GM12878 (cell line): ENCODE results near the gene AGT. TPM values are rescaled to one million over a fixed set of nuclear protein-coding genes. Genes with fewer than 3 reads are reported as not detected.

Source experiments
- ATAC-seq: fragments of 200-7000 bp; cut with Tn5 transposase; 3 replicates; pipeline ENCODE4 v1.9.1; 2020; ENCODE audit warnings: mild to moderate bottlenecking, moderate library complexity
- BruUV-seq: library from RNA; stranded (reverse); fragments of 400-500 nt; replicated peaks from 2 replicates; lab custom pipeline; 2021; lab: Mats Ljungman, UMichigan
- CTCF ChIA-PET: fragments of 300-600 bp; sonication (Branson Sonifier 250); formaldehyde crosslinking; extraction: SDS; loops from one replicate; lab custom pipeline; 2021; ENCODE audit warnings: inconsistent platforms; lab: Yijun Ruan, JAX
- POLR2A ChIA-PET: fragments of 350-600 bp; formaldehyde crosslinking; extraction: SDS; loops from one replicate; lab custom pipeline; 2021; ENCODE audit warnings: inconsistent platforms; lab: Charles Lee
- RAD21 ChIA-PET: fragments of 300-600 bp; sonication (Branson Sonifier 250); formaldehyde crosslinking; loops from one replicate; lab custom pipeline; 2023; ENCODE audit warnings: antibody characterized with exemption; ENCODE audit not compliant: unreplicated experiment; lab: Charles Lee
- SMC1A ChIA-PET: fragments of 300-600 bp; sonication (Branson Sonifier 250); formaldehyde crosslinking; loops from one replicate; lab custom pipeline; 2023; ENCODE audit not compliant: unreplicated experiment, uncharacterized antibody; lab: Charles Lee
- DNase-seq: peaks from one replicate; pipeline ENCODE4 v3.0.0-alpha.2; 2011; ENCODE audit warnings: low read depth, low spot score
- FAIRE-seq: peaks from 3 replicates; lab custom pipeline; 2011; peaks lifted over from hg19 to GRCh38; lab: Jason Lieb, UNC
- H2AFZ ChIP-seq: 2 replicates; pipeline ENCODE4 v1.6.0; 2011; ENCODE audit warnings: low read depth, low read length, control low read depth; ENCODE audit not compliant: control insufficient read depth
- H3K27ac ChIP-seq: 2 replicates; pipeline ENCODE4 v1.5.1; 2011; ENCODE audit warnings: control low read depth; ENCODE audit not compliant: control insufficient read depth, insufficient read depth
- H3K27me3 ChIP-seq, 2 experiments: replicated peaks in 1 of 2; 2 replicates each; pipeline versions ENCODE4 v1.6.0 to v1.6.1; 2011; ENCODE audit warnings: low read length in 1 of 2; ENCODE audit not compliant: control insufficient read depth in 2 of 2, insufficient read depth in 2 of 2
- H3K36me3 ChIP-seq, 2 experiments: 2 replicates each; pipeline ENCODE4 v1.5.1; 2011; ENCODE audit warnings: low read length in 1 of 2; ENCODE audit not compliant: control insufficient read depth in 2 of 2, insufficient read depth in 2 of 2
- H3K4me1 ChIP-seq: 2 replicates; pipeline ENCODE4 v1.6.1; 2011; ENCODE audit warnings: mild to moderate bottlenecking, low read length, moderate library complexity, mixed read lengths; ENCODE audit not compliant: control insufficient read depth, insufficient read depth
- H3K4me2 ChIP-seq: 2 replicates; pipeline ENCODE4 v1.6.0; 2011; ENCODE audit warnings: control low read depth; ENCODE audit not compliant: control insufficient read depth, insufficient read depth
- H3K4me3 ChIP-seq: fragments of 200-600 bp; sonication (generic); 2 replicates; pipeline ENCODE4 v1.5.1; 2016
- H3K79me2 ChIP-seq: 2 replicates; pipeline ENCODE4 v1.6.0; 2011; ENCODE audit warnings: low read length; ENCODE audit not compliant: control insufficient read depth, insufficient read depth
- H3K9ac ChIP-seq: 2 replicates; pipeline ENCODE4 v1.8.0; 2011; ENCODE audit warnings: low read length, control low read depth, mixed read lengths; ENCODE audit not compliant: control insufficient read depth, insufficient read depth
- H3K9me3 ChIP-seq: replicated peaks from 3 replicates; pipeline ENCODE4 v1.5.1; 2011; ENCODE audit warnings: mild to moderate bottlenecking, low read length; ENCODE audit not compliant: control insufficient read depth, insufficient read depth
- H4K20me1 ChIP-seq: 2 replicates; pipeline ENCODE4 v1.6.0; 2011; ENCODE audit not compliant: control insufficient read depth, insufficient read depth
- CBX5 ChIP-seq: sonication (generic); IDR thresholded peaks from 2 replicates; pipeline ENCODE4 v1.6.1; 2016; ENCODE audit warnings: low read depth, moderate library complexity, mild to moderate bottlenecking, inconsistent platforms
- HDAC2 ChIP-seq: fragments of 200-600 bp; sonication (generic); IDR thresholded peaks from 2 replicates; pipeline ENCODE4 v1.6.1; 2017
- HDAC6 ChIP-seq: fragments of 200-600 bp; sonication (generic); IDR thresholded peaks from one replicate; pipeline ENCODE4 v1.8.0; 2017; ENCODE audit warnings: antibody characterized with exemption; ENCODE audit not compliant: unreplicated experiment
- IRF5 ChIP-seq: fragments of 450-650 bp; IDR thresholded peaks from 2 replicates; pipeline ENCODE4 v1.6.1; 2017; ENCODE audit warnings: borderline replicate concordance
- MLLT1 ChIP-seq: fragments of 450-650 bp; IDR thresholded peaks from 2 replicates; pipeline ENCODE4 v1.6.1; 2016; ENCODE audit warnings: mild to moderate bottlenecking
- NBN ChIP-seq: fragments of 450-650 bp; IDR thresholded peaks from 2 replicates; pipeline ENCODE4 v1.6.1; 2016
- NFIC ChIP-seq: IDR thresholded peaks from 2 replicates; pipeline ENCODE4 v1.6.1; 2012; ENCODE audit warnings: low read depth, mild to moderate bottlenecking, inconsistent platforms, low read length, moderate library complexity
- NFYB ChIP-seq: IDR thresholded peaks from 2 replicates; pipeline ENCODE4 v1.6.1; 2011; ENCODE audit warnings: low read depth, mild to moderate bottlenecking, low read length, improper control_type of control experiment, moderate library complexity; ENCODE audit not compliant: insufficient read depth
- RFX5 ChIP-seq: IDR thresholded peaks from 2 replicates; pipeline ENCODE4 v1.6.1; 2011; ENCODE audit warnings: low read depth, low read length, improper control_type of control experiment
- TARDBP ChIP-seq: IDR thresholded peaks from 2 replicates; pipeline ENCODE4 v1.6.1; 2016; ENCODE audit warnings: borderline replicate concordance
- ZZZ3 ChIP-seq: IDR thresholded peaks from 2 replicates; pipeline ENCODE4 v1.6.1; 2011; ENCODE audit warnings: low read depth; ENCODE audit not compliant: control insufficient read depth, insufficient read length
- WGBS: methylation state at CpG from one replicate; pipeline ENCODE4 v1.1.6; 2016; ENCODE audit warnings: low lambda C conversion rate; ENCODE audit not compliant: insufficient replicate concordance, insufficient coverage; ENCODE audit errors: missing lambda C conversion rate; 5-methylcytosine and 5-hydroxymethylcytosine counted together
- in situ Hi-C: fragments of 300-500 bp; cut with MboI; formaldehyde crosslinking; loops from 9 replicates; pipeline ENCODE4 v1.14.3; 2018; ENCODE audit warnings: mixed read lengths
- intact Hi-C: fragments of 100-400 bp; cut with micrococcal nuclease; formaldehyde crosslinking; loops from one replicate; pipeline ENCODE4 v1.14.2; 2022; ENCODE audit not compliant: unreplicated experiment
- polyA plus RNA-seq, 11 experiments: library from polyadenylated mRNA; depleted of rRNA in 4 of 11; unstranded in 6 of 11; stranded (reverse) in 5 of 11; fragments of >200 nt; fragmentation: Nextera tagmentation in 4 of 11; fragmentation: Illumina TruSeq in 1 of 11; extraction: Ambion mirVana in 4 of 11; extraction: Trizol in 1 of 11; gene quantifications; 1 replicate in 1 of 11; 2 replicates in 10 of 11; pipeline versions ENCODE4 v1.2.1 to v1.2.3, GENCODE V29; 2011 to 2016; ENCODE audit warnings: inconsistent platforms in 2 of 11, missing spikeins in 2 of 11, low read depth in 1 of 11
- total RNA-seq, 4 experiments: library from RNA; depleted of rRNA in 3 of 4; stranded (reverse); fragments of >200 nt in 3 of 4; fragmentation: Illumina TruSeq in 1 of 4; extraction: Trizol in 1 of 4; gene quantifications; 2 replicates each; pipeline versions ENCODE4 v1.2.1 to v1.2.3, GENCODE V29; 2013 to 2021

AGT gene
- total and polyA plus RNA-seq, 10 of the 15 experiments (the other 5 are each of a cell fraction or from before 2014, with no cell fraction given): 0.69 TPM; not detected in 9

GRCh38 chr1:230681599-230681998, 32.3 kb downstream of the AGT start:
- Histone ChIP-seq H2AFZ (no peak overlapping the region), H3K27me3 (no peaks in the 10 kb centered on the region), H3K36me3 (peaks cover 6 to 15% of the 10 kb centered on the region in 2 experiments), H3K4me2 (no peak overlapping the region), H4K20me1 (no peaks in the 10 kb centered on the region), H3K9me3 (no peaks in the 10 kb centered on the region), H3K79me2 (no peaks in the 10 kb centered on the region), H3K27ac (no peak overlapping the region), H3K4me3 (no peak overlapping the region), H3K9ac (no peak overlapping the region), H3K4me1 (no peaks in the 10 kb centered on the region)
- no TSS peak for BruUV-seq
- DNase-seq: no peak
- 54% methylated on average over 2 of the region's 2 CpGs for WGBS
- ChIA-PET SMC1A (no interaction called here), RAD21 (no interaction called here), CTCF (interaction anchor here (1.2 kb wide), 1 partner anchor 39 kb away, joined by 3 read pairs; no protein-coding TSS in a partner anchor), POLR2A (no interaction called here)
- intact Hi-C loops: no loop called here
- TF ChIP-seq IRF5 (no peak), RFX5 (no peak), NBN (no peak), MLLT1 (no peak), NFYB (no peak), TARDBP (no peak), ZZZ3 (no peak), HDAC2 (no peak), NFIC (no peak), HDAC6 (no peak), CBX5 (no peak)
- ATAC-seq: no peak
- FAIRE-seq: no peak
- in situ Hi-C loops: no loop called here
